Measurements from ENCODE around the gene TEPSIN. TPM values are rescaled to one million over a fixed set of nuclear protein-coding genes. Genes with fewer than 3 reads are reported as not detected.
A peak's percentile ranks its signal among the peaks of the same experiment; 100 is the strongest.

TEPSIN gene
- total and polyA plus RNA-seq, 2 of the 13 experiments (the other 11 are each of a cell fraction or from before 2014, with no cell fraction given), result 16.1 to 18.8 TPM

- TF ChIP-seq ZNF281 (CRISPR knock-in tag; IDR thresholded peaks at IDR 0.05; ENCODE audit: borderline replicate concordance), result no peak; the same call in none of the 2 replicates
- peak; percentile 33; the same call in 1 of the 2 replicates for TF ChIP-seq ESRRA (CRISPR knock-in tag; IDR thresholded peaks at IDR 0.05; ENCODE audit: low read depth)
- TF ChIP-seq ZNF598 (CRISPR knock-in tag; IDR thresholded peaks at IDR 0.05; ENCODE audit: borderline replicate concordance), result 0 out of 2 replicates have a peak, but pooled peaks have one; percentile 26
- no peak for TF ChIP-seq MBD4 (IDR thresholded peaks at IDR 0.05; ENCODE audit: borderline replicate concordance, low read length)
- TF ChIP-seq ZNF572 (CRISPR knock-in tag; IDR thresholded peaks at IDR 0.05), result no peak
- TF ChIP-seq ZEB1 (IDR thresholded peaks at IDR 0.05; ENCODE audit: insufficient replicate concordance, low read depth), result no peak
- peak; percentile 95 for TF ChIP-seq PBX3 (CRISPR knock-in tag; IDR thresholded peaks at IDR 0.05; ENCODE audit: borderline replicate concordance)
- TF ChIP-seq ZUFSP (CRISPR knock-in tag; IDR thresholded peaks at IDR 0.05; ENCODE audit: borderline replicate concordance), result no peak
- 0 out of 2 replicates have a peak, but pooled peaks have one; percentile 43 for TF ChIP-seq ZBTB42 (CRISPR knock-in tag; IDR thresholded peaks at IDR 0.05)
- TF ChIP-seq CREB1 (IDR thresholded peaks at IDR 0.05), result peak; percentile 85
- TF ChIP-seq CREB1 (CRISPR knock-in tag; IDR thresholded peaks at IDR 0.05), result no peak
- TF ChIP-seq ATF1 (CRISPR knock-in tag; IDR thresholded peaks at IDR 0.05), result no peak; the same call in 1 of the 2 replicates
- TF ChIP-seq RORA (CRISPR knock-in tag; IDR thresholded peaks at IDR 0.05), result no peak
- peak; percentile 88 for TF ChIP-seq ZSCAN21 (CRISPR knock-in tag; IDR thresholded peaks at IDR 0.05; ENCODE audit: borderline replicate concordance)
- TF ChIP-seq ZBTB39 (CRISPR knock-in tag; IDR thresholded peaks at IDR 0.05), result no peak
- no peak for TF ChIP-seq ZNF367 (CRISPR knock-in tag; IDR thresholded peaks at IDR 0.05; ENCODE audit: borderline replicate concordance)
- no peak for TF ChIP-seq KLF15 (CRISPR knock-in tag; IDR thresholded peaks at IDR 0.05; ENCODE audit: borderline replicate concordance)
- TF ChIP-seq HNRNPH1 (optimal IDR thresholded peaks at IDR 0.05; ENCODE audit: low read depth, low read length), result no peak
- TF ChIP-seq PHF8 (CRISPR knock-in tag; IDR thresholded peaks at IDR 0.05), result peak; percentile 69
- no peak for TF ChIP-seq ZNF746 (CRISPR knock-in tag; IDR thresholded peaks at IDR 0.05)
- peak; percentile 56; the same call in 1 of the 2 replicates for TF ChIP-seq ZNF563 (CRISPR knock-in tag; IDR thresholded peaks at IDR 0.05)
These were observed at the start of gene TEPSIN, which contains the start of gene NDUFAF8 (continued) for GRCh38 chr17:81238815-81239713.
